ENCODE results near the gene ABCG2. TPM values are rescaled to one million over a fixed set of nuclear protein-coding genes. Genes with fewer than 3 reads are reported as not detected.

Gene ABCG2
- total and polyA plus RNA-seq, 2 of the 8 experiments (the other 6 are each of a cell fraction or from before 2014, with no cell fraction given) = 2.4 to 4.6 TPM

DNA sequence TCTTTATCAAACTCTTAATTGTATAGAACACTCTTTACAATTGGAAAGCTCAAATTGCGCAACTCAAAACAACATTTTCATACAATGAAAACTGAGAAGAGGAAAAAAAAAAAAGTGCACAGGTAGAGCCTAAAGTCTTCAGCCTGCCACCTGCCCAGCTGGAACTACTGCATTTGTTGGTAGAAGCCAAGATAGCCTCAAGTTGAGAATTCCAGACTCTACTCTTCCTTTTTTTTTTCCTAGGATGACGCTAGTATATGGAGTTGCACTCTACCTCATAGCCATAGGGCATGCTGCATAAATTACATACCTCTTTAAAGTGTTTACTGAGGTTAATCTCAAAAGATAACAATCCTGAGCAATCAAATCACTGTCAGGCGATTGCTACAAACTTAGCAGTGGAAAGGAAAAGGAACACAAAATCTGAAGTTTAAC is 13.6 kb downstream of the ABCG2 start (continued):
- TF ChIP-seq, protein P1, sequence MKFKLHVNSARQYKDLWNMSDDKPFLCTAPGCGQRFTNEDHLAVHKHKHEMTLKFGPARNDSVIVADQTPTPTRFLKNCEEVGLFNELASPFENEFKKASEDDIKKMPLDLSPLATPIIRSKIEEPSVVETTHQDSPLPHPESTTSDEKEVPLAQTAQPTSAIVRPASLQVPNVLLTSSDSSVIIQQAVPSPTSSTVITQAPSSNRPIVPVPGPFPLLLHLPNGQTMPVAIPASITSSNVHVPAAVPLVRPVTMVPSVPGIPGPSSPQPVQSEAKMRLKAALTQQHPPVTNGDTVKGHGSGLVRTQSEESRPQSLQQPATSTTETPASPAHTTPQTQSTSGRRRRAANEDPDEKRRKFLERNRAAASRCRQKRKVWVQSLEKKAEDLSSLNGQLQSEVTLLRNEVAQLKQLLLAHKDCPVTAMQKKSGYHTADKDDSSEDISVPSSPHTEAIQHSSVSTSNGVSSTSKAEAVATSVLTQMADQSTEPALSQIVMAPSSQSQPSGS (IDR thresholded peaks at IDR 0.05; ENCODE audit: low read length) = no peak
